GM21717 (cell line): ENCODE measurements around the gene ACSF2.

Experiments used
- ATAC-seq: cut with Tn5 transposase; IDR thresholded peaks from one replicate; pipeline ENCODE4 v1.9.1; 2021; ENCODE audit warnings: mild to moderate bottlenecking, moderate library complexity; ENCODE audit not compliant: unreplicated experiment

The ACSF2 gene

GRCh38 chr17:50476545-50477315, 50.7 kb downstream of the ACSF2 start:
- no peak for ATAC-seq

- no peak for ATAC-seq
Observed at GRCh38 chr17:50477976-50478375, 52.0 kb downstream of the ACSF2 start.

- peak; percentile 79 for ATAC-seq
Observed at GRCh38 chr17:50478391-50479381, 52.7 kb downstream of the ACSF2 start, which contains the start of gene RSAD1. TSS of gene RSAD1 (plus strand) at chr17:50478860. CDS start at chr17:50478885, 25 bp downstream.

GRCh38 chr17:50479522-50480141, 53.6 kb downstream of the ACSF2 start:
- no peak for ATAC-seq

GRCh38 chr17:50480142-50480764, 54.2 kb downstream of the ACSF2 start:
- no peak for ATAC-seq

GRCh38 chr17:50480854-50481490, 55.0 kb downstream of the ACSF2 start:
- ATAC-seq: no peak

- ATAC-seq: no peak
Observed at GRCh38 chr17:50481648-50482047, 55.6 kb downstream of the ACSF2 start.

GRCh38 chr17:50482110-50482509, 56.1 kb downstream of the ACSF2 start:
- no peak for ATAC-seq

GRCh38 chr17:50482516-50482915, 56.5 kb downstream of the ACSF2 start:
- ATAC-seq: no peak

- no peak for ATAC-seq
Observed at GRCh38 chr17:50483266-50483665, 57.2 kb downstream of the ACSF2 start.

GRCh38 chr17:50484386-50485155, 58.6 kb downstream of the ACSF2 start:
- ATAC-seq: no peak

- ATAC-seq: no peak
Observed at GRCh38 chr17:50487213-50488096, 61.4 kb downstream of the ACSF2 start.

GRCh38 chr17:50488880-50489279, 62.9 kb downstream of the ACSF2 start:
- ATAC-seq: no peak

GRCh38 chr17:50491505-50491904, 65.5 kb downstream of the ACSF2 start:
- no peak for ATAC-seq

GRCh38 chr17:50492214-50492613, 66.2 kb downstream of the ACSF2 start:
- ATAC-seq: no peak

GRCh38 chr17:50493744-50494143, 67.7 kb downstream of the ACSF2 start:
- ATAC-seq: no peak

- ATAC-seq: no peak
Observed at GRCh38 chr17:50495217-50495823, 69.3 kb downstream of the ACSF2 start.

GRCh38 chr17:50495918-50496317, 69.9 kb downstream of the ACSF2 start:
- no peak for ATAC-seq
